Activated T-cell treated with anti-CD3 and anti-CD28 coated beads, Interleukin-2, amount 50 U/mL, for 4 hours (primary cell): Measurements from ENCODE around the gene IRF7. TPM values are rescaled to one million over a fixed set of nuclear protein-coding genes. Genes with fewer than 3 reads are reported as not detected.

Experiments used
- ATAC-seq, 2 donors: fragments of 200-7000 bp; cut with Tn5 transposase; one replicate each; pipeline ENCODE4 v1.10.0; 2021
- DNase-seq: peaks from one replicate; pipeline ENCODE4 v3.0.0-alpha.2; 2020
- H3K27me3 Mint-ChIP-seq: one replicate; pipeline ENCODE4 v1.8.0; 2021; ENCODE audit warnings: low read depth, mixed read lengths
- H3K36me3 Mint-ChIP-seq: one replicate; pipeline ENCODE4 v1.8.0; 2022; ENCODE audit warnings: mixed read lengths; ENCODE audit not compliant: insufficient read depth
- H3K4me1 Mint-ChIP-seq: one replicate; pipeline ENCODE4 v1.8.0; 2021; ENCODE audit warnings: low read depth, mixed read lengths
- H3K4me3 Mint-ChIP-seq: one replicate; pipeline ENCODE4 v1.8.0; 2021; ENCODE audit warnings: mild to moderate bottlenecking, moderate library complexity, mixed read lengths
- H3K9me3 Mint-ChIP-seq: one replicate; pipeline ENCODE4 v1.8.0; 2021; ENCODE audit warnings: mixed read lengths
- total RNA-seq, 3 donors: library from RNA; stranded (reverse); gene quantifications; one replicate each; pipeline ENCODE4 v1.2.1, GENCODE V29; 2021

The IRF7 gene
- total RNA-seq, 3 donors from 2014 or later = 16.3 to 26.7 (median 17.7) TPM

GRCh38 chr11:612201-612960 is 3.4 kb downstream of the IRF7 start:
- peaks cover 7% of the 10 kb centered on the region for H3K36me3 Mint-ChIP-seq
- DNase-seq = no peak
- H3K4me3 Mint-ChIP-seq = peak overlapping the region; percentile 54
- no peak for ATAC-seq
- peaks cover 15% of the 10 kb centered on the region for H3K4me1 Mint-ChIP-seq
- H3K9me3 Mint-ChIP-seq = no peaks in the 10 kb centered on the region
- no peaks in the 10 kb centered on the region for H3K27me3 Mint-ChIP-seq

DNA sequence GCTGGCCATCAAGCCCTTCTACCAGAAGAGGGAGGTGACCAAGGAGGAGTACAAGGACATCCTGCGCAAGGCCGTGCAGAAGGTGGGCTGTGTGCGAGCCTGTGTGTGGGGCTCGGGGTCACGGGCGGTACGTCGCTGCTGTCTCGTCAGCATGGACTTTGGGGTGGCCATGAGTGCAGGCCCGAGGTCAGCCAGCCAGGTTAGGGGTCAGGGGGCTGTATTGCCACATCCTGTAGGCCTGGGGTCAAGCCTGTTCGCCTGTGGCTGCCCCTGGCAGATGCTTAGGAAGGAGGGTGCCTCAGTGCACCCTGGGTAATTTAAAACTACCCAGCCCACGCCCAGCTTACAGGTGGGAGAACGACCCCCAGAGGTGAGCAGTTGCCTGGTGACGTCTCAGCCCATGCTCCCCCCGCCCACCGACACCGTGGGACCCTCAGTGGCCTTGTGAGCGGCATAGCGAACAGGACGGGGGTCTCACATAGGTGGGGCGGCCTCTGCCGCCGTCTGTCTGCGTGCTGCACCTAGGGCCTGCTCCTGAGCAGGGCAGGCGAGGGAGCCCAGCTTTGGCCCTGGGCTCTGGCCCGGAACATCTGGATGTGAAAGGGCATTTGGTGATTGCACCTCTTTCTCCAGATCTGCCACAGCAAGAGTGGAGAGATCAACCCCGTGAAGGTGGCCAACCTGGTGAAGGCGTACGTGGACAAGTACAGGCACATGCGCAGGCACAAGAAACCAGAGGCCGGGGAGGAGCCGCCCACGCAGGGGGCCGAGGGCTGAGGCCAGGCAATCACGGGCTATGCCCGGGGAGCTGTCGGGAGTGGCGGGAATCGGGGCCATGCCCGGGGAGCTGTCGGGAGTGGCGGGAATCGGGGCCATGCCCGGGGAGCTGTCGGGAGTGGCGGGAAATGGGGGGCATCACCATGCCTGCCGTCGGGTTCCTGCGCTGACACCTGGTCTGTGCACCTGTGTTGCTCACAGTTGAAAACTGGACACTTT is 4.5 kb downstream of the IRF7 start:
- Mint-ChIP-seq H3K4me1 (peaks cover 14% of the 10 kb centered on the region), H3K36me3 (peaks cover 14% of the 10 kb centered on the region), H3K4me3 (no peak overlapping the region), H3K9me3 (no peaks in the 10 kb centered on the region), H3K27me3 (no peaks in the 10 kb centered on the region)
- ATAC-seq = no peak
- DNase-seq = no peak

DNA sequence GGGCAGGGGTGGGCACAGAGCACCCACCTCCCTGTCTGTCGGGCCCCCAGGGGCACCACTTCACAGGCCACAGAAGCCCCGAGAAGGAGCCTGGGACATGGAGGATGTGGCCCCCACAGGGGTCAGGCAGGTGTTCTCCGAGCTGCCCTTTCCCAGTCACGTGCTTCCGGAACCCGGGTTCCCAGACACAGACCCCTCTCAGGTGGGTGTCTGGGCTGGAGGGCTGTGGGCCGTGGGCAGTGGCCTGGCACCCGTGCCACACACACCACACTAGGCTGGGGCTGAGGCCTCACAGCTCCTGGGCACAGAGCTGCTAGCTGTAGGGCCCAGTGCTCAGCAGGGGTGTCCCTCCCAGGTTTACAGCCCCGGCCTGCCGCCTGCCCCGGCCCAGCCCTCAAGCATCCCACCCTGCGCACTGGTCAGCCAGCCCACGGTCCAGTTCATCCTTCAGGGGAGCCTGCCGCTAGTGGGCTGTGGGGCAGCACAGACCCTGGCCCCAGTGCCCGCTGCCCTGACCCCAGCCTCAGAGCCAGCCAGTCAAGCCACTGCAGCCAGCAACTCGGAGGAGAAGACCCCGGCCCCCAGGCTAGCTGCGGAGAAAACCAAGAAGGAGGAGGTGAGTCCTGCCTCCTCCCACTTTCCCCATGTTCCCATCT is 5.5 kb downstream of the IRF7 start:
- Mint-ChIP-seq H3K4me1 (peaks cover 10% of the 10 kb centered on the region), H3K36me3 (peaks cover 14% of the 10 kb centered on the region), H3K4me3 (no peak overlapping the region), H3K9me3 (no peaks in the 10 kb centered on the region), H3K27me3 (no peaks in the 10 kb centered on the region)
- DNase-seq (no peak), ATAC-seq (no peak)

- H3K4me3 Mint-ChIP-seq = no peak overlapping the region
- no peaks in the 10 kb centered on the region for H3K9me3 Mint-ChIP-seq
- ATAC-seq (no peak), DNase-seq (no peak)
- H3K36me3 Mint-ChIP-seq = peaks cover 18% of the 10 kb centered on the region
- H3K4me1 Mint-ChIP-seq = peaks cover 6% of the 10 kb centered on the region
- no peaks in the 10 kb centered on the region for H3K27me3 Mint-ChIP-seq
These were observed 6.4 kb downstream of the IRF7 start for GRCh38 chr11:609341-609811.

DNA sequence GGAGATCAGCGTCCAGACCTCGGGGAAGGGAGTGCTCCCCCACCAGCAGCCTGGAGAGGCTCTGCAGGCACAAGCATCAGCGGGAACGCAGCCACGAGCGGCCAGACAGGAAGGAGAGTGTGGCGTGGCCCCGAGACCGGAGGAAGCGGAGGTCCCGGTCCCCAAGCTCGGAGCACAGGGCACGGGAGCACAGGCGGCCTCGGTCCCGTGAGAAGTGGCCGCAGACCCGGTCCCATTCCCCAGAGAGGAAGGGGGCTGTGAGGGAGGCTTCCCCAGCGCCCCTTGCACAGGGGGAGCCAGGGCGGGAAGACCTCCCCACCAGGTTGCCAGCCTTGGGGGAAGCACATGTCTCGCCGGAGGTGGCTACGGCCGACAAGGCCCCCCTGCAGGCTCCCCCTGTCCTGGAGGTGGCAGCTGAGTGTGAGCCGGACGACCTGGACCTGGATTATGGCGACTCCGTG is 6.9 kb downstream of the IRF7 start:
- H3K36me3 Mint-ChIP-seq = peaks cover 22% of the 10 kb centered on the region

GRCh38 chr11:607971-608659 is 7.6 kb downstream of the IRF7 start:
- H3K4me3 Mint-ChIP-seq = no peak overlapping the region

More for the DNA sequence above, 6.9 kb downstream of the IRF7 start:
- Mint-ChIP-seq H3K4me3 (no peak overlapping the region), H3K27me3 (no peaks in the 10 kb centered on the region), H3K4me1 (peaks cover 2% of the 10 kb centered on the region), H3K9me3 (no peaks in the 10 kb centered on the region)
- ATAC-seq = no peak
- no peak for DNase-seq

DNA sequence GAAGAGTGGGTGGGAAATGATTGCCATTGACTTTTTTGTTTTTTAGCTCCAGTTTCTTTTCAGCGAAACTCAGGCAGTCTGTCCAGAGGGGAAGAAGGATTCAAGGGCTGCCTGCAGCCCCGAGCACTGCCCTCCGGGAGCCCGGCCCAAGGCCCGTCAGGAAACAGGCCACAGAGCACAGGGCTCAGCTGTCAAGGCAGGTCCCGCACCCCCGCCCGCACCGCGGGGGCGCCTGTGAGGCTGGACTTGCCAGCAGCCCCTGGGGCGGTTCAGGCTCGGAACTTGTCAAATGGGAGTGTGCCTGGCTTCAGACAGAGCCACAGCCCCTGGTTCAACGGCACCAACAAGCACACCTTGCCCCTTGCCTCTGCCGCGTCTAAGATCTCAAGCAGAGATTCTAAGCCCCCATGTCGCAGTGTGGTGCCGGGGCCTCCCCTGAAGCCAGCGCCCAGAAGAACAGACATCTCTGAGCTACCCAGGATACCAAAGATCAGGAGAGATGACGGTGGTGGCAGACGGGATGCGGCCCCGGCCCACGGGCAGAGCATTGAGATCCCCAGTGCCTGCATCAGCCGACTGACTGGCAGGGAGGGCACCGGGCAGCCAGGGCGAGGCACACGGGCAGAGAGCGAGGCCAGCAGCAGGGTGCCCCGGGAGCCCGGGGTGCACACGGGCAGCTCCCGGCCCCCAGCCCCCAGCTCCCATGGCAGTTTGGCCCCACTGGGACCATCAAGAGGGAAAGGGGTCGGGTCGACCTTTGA is 8.6 kb downstream of the IRF7 start:
- Mint-ChIP-seq H3K4me1 (no peaks in the 10 kb centered on the region), H3K9me3 (no peaks in the 10 kb centered on the region), H3K4me3 (no peak overlapping the region), H3K36me3 (peaks cover 20% of the 10 kb centered on the region), H3K27me3 (no peaks in the 10 kb centered on the region)
- ATAC-seq (no peak), DNase-seq (no peak)

More at GRCh38 chr11:607971-608659, 7.6 kb downstream of the IRF7 start:
- H3K27me3 Mint-ChIP-seq = no peaks in the 10 kb centered on the region
- H3K9me3 Mint-ChIP-seq = no peaks in the 10 kb centered on the region
- H3K36me3 Mint-ChIP-seq = peaks cover 22% of the 10 kb centered on the region
- DNase-seq = no peak
- ATAC-seq = no peak
- peaks cover 2% of the 10 kb centered on the region for H3K4me1 Mint-ChIP-seq

GRCh38 chr11:606245-606644 is 9.5 kb downstream of the IRF7 start:
- Mint-ChIP-seq H3K36me3 (peaks cover 20% of the 10 kb centered on the region), H3K4me3 (no peak overlapping the region)

GRCh38 chr11:605286-606129 is 10.2 kb downstream of the IRF7 start:
- H3K4me1 Mint-ChIP-seq = no peaks in the 10 kb centered on the region
- no peak for DNase-seq
- peaks cover 17% of the 10 kb centered on the region for H3K36me3 Mint-ChIP-seq
- H3K27me3 Mint-ChIP-seq = no peaks in the 10 kb centered on the region
- no peak overlapping the region for H3K4me3 Mint-ChIP-seq
- no peak for ATAC-seq
- no peaks in the 10 kb centered on the region for H3K9me3 Mint-ChIP-seq

More at GRCh38 chr11:606245-606644, 9.5 kb downstream of the IRF7 start:
- ATAC-seq (no peak), DNase-seq (no peak)
- Mint-ChIP-seq H3K27me3 (no peaks in the 10 kb centered on the region), H3K9me3 (no peaks in the 10 kb centered on the region), H3K4me1 (no peaks in the 10 kb centered on the region)

DNA sequence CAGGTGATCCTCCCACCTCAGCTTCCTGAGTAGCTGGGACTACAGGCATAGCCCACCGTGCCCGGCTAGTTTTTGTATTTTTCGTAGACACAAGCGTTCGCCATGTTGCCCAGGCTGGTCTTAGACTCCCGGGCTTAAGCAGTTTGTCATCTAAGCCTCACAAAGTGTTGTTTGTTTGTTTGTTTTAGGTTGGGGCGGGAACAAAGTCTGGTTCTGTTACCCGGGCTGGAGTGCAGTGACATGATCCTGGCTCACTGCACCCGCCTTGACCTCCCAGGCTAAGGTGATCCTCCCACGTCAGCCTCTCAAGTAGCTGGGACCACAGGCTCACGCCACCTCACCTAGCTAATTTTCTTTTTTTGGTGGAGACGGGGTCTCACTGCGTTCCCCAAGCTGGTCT is 12.6 kb downstream of the IRF7 start:
- Mint-ChIP-seq H3K36me3 (peaks cover 22% of the 10 kb centered on the region), H3K9me3 (no peaks in the 10 kb centered on the region), H3K27me3 (no peaks in the 10 kb centered on the region), H3K4me3 (no peak overlapping the region), H3K4me1 (no peaks in the 10 kb centered on the region)
- no peak for DNase-seq
- ATAC-seq = no peak

GRCh38 chr11:601573-602245 is 14.0 kb downstream of the IRF7 start:
- Mint-ChIP-seq H3K4me3 (no peak overlapping the region), H3K36me3 (peaks cover 23% of the 10 kb centered on the region), H3K9me3 (no peaks in the 10 kb centered on the region), H3K4me1 (no peaks in the 10 kb centered on the region), H3K27me3 (no peaks in the 10 kb centered on the region)
- DNase-seq (no peak), ATAC-seq (no peak)
